Astrocyte (in vitro differentiated cells and primary cell): Measurements from ENCODE around the gene JUP.

Experiments used
- EZH2 ChIP-seq: IDR thresholded peaks from 2 replicates; pipeline ENCODE4 v1.6.1; 2012; ENCODE audit warnings: mild to moderate bottlenecking, low read length, inconsistent platforms; ENCODE audit not compliant: insufficient read depth
- TF ChIP-seq, protein P1 (sequence below): IDR thresholded peaks from 2 replicates; pipeline ENCODE4 v1.5.1; 2011; ENCODE audit warnings: low read depth, mild to moderate bottlenecking, inconsistent platforms, low read length, moderate library complexity; ENCODE audit not compliant: insufficient read depth

GRCh38 chr17:41758601-41759000, 27.9 kb downstream of the JUP start:
- TF ChIP-seq, protein P1, sequence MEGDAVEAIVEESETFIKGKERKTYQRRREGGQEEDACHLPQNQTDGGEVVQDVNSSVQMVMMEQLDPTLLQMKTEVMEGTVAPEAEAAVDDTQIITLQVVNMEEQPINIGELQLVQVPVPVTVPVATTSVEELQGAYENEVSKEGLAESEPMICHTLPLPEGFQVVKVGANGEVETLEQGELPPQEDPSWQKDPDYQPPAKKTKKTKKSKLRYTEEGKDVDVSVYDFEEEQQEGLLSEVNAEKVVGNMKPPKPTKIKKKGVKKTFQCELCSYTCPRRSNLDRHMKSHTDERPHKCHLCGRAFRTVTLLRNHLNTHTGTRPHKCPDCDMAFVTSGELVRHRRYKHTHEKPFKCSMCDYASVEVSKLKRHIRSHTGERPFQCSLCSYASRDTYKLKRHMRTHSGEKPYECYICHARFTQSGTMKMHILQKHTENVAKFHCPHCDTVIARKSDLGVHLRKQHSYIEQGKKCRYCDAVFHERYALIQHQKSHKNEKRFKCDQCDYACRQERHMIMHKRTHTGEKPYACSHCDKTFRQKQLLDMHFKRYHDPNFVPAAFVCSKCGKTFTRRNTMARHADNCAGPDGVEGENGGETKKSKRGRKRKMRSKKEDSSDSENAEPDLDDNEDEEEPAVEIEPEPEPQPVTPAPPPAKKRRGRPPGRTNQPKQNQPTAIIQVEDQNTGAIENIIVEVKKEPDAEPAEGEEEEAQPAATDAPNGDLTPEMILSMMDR = no peak
- no peak for TF ChIP-seq EZH2
